CD4-positive, alpha-beta T cell (primary cell): ENCODE measurements around the gene ARRDC2. TPM values are rescaled to one million over a fixed set of nuclear protein-coding genes. Genes with fewer than 3 reads are reported as not detected.

Source experiments
- ATAC-seq: fragments of 200-7000 bp; cut with Tn5 transposase; one replicate; pipeline ENCODE4 v1.10.0; 2022; ENCODE audit warnings: mild to moderate bottlenecking; ENCODE audit not compliant: poor library complexity
- CTCF ChIA-PET: fragments of 350-600 bp; sonication (Branson Sonifier 250); formaldehyde crosslinking; loops from one replicate; lab custom pipeline; 2021; ENCODE audit warnings: antibody characterized with exemption, inconsistent platforms; lab: Charles Lee
- POLR2A ChIA-PET: fragments of 350-600 bp; sonication (Branson Sonifier 250); formaldehyde crosslinking; loops from one replicate; lab custom pipeline; 2021; ENCODE audit warnings: antibody characterized with exemption, inconsistent platforms; lab: Charles Lee
- DNase-seq, 14 experiments: peaks; one replicate each; pipeline ENCODE4 v3.0.0-alpha.2; 2013 to 2020; ENCODE audit warnings: mixed read lengths in 2 of 14
- H3K27ac ChIP-seq, 2 donors: one replicate each; pipeline versions ENCODE4 v1.5.1 to v1.7.0; 2013; ENCODE audit warnings: low read length in 2 of 2, low read depth in 1 of 2, mild to moderate bottlenecking in 1 of 2
- H3K27me3 ChIP-seq, 2 experiments: 1 replicate in 1 of 2; 2 replicates in 1 of 2; pipeline versions ENCODE4 v1.6.1 to v1.7.0; 2013; ENCODE audit warnings: low read length in 2 of 2, control low read depth in 1 of 2, mild to moderate bottlenecking in 1 of 2, moderate library complexity in 1 of 2; ENCODE audit not compliant: insufficient read depth in 2 of 2, control insufficient read depth in 1 of 2
- H3K36me3 ChIP-seq: one replicate; pipeline ENCODE4 v1.6.1; 2013; ENCODE audit warnings: low read length, control low read depth; ENCODE audit not compliant: insufficient read depth
- H3K4me1 ChIP-seq: one replicate; pipeline ENCODE4 v1.6.1; 2013; ENCODE audit warnings: low read length, control low read depth; ENCODE audit not compliant: insufficient read depth
- H3K4me3 ChIP-seq: one replicate; pipeline ENCODE4 v1.5.1; 2013; ENCODE audit warnings: mild to moderate bottlenecking, low read length, moderate library complexity
- H3K9me3 ChIP-seq, 2 experiments: 1 replicate in 1 of 2; 2 replicates in 1 of 2; pipeline versions ENCODE4 v1.6.1 to v1.7.0; 2013; ENCODE audit warnings: low read length in 2 of 2, mild to moderate bottlenecking in 2 of 2, control low read depth in 1 of 2, moderate library complexity in 1 of 2; ENCODE audit not compliant: control insufficient read depth in 1 of 2, insufficient read depth in 1 of 2
- H3K27ac Mint-ChIP-seq: one replicate; pipeline ENCODE4 v1.8.0; 2020; ENCODE audit warnings: mixed read lengths
- H3K27me3 Mint-ChIP-seq: one replicate; pipeline ENCODE4 v1.8.0; 2021; ENCODE audit warnings: mixed read lengths
- H3K36me3 Mint-ChIP-seq: one replicate; pipeline ENCODE4 v1.8.0; 2021; ENCODE audit warnings: low read depth, mixed read lengths
- H3K4me1 Mint-ChIP-seq: one replicate; pipeline ENCODE4 v1.8.0; 2021; ENCODE audit warnings: low read depth, mixed read lengths
- H3K4me3 Mint-ChIP-seq: one replicate; pipeline ENCODE4 v1.8.0; 2020; ENCODE audit warnings: mild to moderate bottlenecking, mixed read lengths
- H3K9me3 Mint-ChIP-seq: one replicate; pipeline ENCODE4 v1.8.0; 2020; ENCODE audit warnings: mixed read lengths
- CTCF ChIP-seq: fragments of 200-600 bp; IDR thresholded peaks from one replicate; pipeline ENCODE4 v1.8.0; 2022; ENCODE audit warnings: antibody characterized with exemption, mild to moderate bottlenecking
- intact Hi-C, 2 experiments: fragments of 100-400 bp; cut with DNase I in 1 of 2; cut with micrococcal nuclease in 1 of 2; formaldehyde crosslinking; loops; one replicate each; pipeline versions ENCODE4 v1.15.1 to v1.9.0; 2023 to 2025; cut with DNase I, micrococcal nuclease
- total RNA-seq, 174 experiments: library from RNA in 2 of 174; stranded (reverse) in 2 of 174; gene quantifications; one replicate each; pipeline ENCODE4 v1.2.3 and lab custom pipeline; 2021 to 2026

ARRDC2 gene
- total RNA-seq, 2 experiments from 2014 or later = 325 to 341 TPM

GRCh38 chr19:17996826-17997316, 11.1 kb upstream of the ARRDC2 start:
- Histone ChIP-seq H3K4me3 (no peak overlapping the region), H3K27ac (peak overlapping the region in 1 of 2 donors; percentile 5), H3K36me3 (no peaks in the 10 kb centered on the region), H3K9me3 (no peaks in the 10 kb centered on the region), H3K4me1 (peaks cover 28% of the 10 kb centered on the region), H3K27me3 (no peaks in the 10 kb centered on the region)
- H3K27ac Mint-ChIP-seq = peak overlapping the region; percentile 52
- ChIA-PET CTCF (interaction anchor here (0.5 to 5.2 kb wide), 22 partner anchors 11 to 900 kb away, joined by 3 to 89 read pairs (median 4); partner anchors contain the start of genes ARRDC2, CCDC124, PIK3R2 and RPL18A), POLR2A (interaction anchor here (0.9 to 3.3 kb wide), 4 partner anchors 50 to 137 kb away, joined by 3 to 25 read pairs (median 10); partner anchors contain the start of genes CCDC124 and RPL18A)
- peaks cover 5% of the 10 kb centered on the region for H3K36me3 Mint-ChIP-seq
- peak; percentile 26 for ATAC-seq
- H3K4me1 Mint-ChIP-seq = peaks cover 24% of the 10 kb centered on the region
- peaks cover 4% of the 10 kb centered on the region for H3K27me3 Mint-ChIP-seq
- TF ChIP-seq CTCF = peak; percentile 98
- peak overlapping the region; percentile 20 for H3K4me3 Mint-ChIP-seq
- intact Hi-C loops = loop anchor here (1.0 to 5.0 kb wide), 3 partner anchors 50 to 295 kb away; no protein-coding TSS in a partner anchor
- H3K9me3 Mint-ChIP-seq = no peaks in the 10 kb centered on the region
- peak; percentile 75 to 92 (median 86) for DNase-seq

GRCh38 chr19:17997969-17998826, 9.8 kb upstream of the ARRDC2 start:
- Histone ChIP-seq H3K27me3 (no peaks in the 10 kb centered on the region), H3K36me3 (no peaks in the 10 kb centered on the region), H3K9me3 (no peaks in the 10 kb centered on the region), H3K4me1 (peaks cover 42% of the 10 kb centered on the region), H3K27ac (no peak overlapping the region), H3K4me3 (no peak overlapping the region)
- peak overlapping the region; percentile 98 for H3K27ac Mint-ChIP-seq
- H3K27me3 Mint-ChIP-seq = peaks cover 4% of the 10 kb centered on the region
- H3K4me3 Mint-ChIP-seq = no peak overlapping the region
- H3K9me3 Mint-ChIP-seq = no peaks in the 10 kb centered on the region
- ChIA-PET POLR2A (interaction anchor here (2.8 to 3.3 kb wide), 2 partner anchors 60 to 65 kb away, joined by 9 to 25 read pairs; partner anchors contain the start of gene CCDC124), CTCF (interaction anchor here (0.7 to 5.2 kb wide), 5 partner anchors 52 to 138 kb away, joined by 3 to 89 read pairs (median 24); partner anchors contain the start of genes CCDC124 and RPL18A)
- H3K36me3 Mint-ChIP-seq = peaks cover 6% of the 10 kb centered on the region
- peak in 2 of 14 experiments; percentile 21 to 56 for DNase-seq
- peaks cover 28% of the 10 kb centered on the region for H3K4me1 Mint-ChIP-seq
- no peak for ATAC-seq
- peak; percentile 20 for TF ChIP-seq CTCF
- intact Hi-C loops = loop anchor here (1.0 to 5.0 kb wide), 3 partner anchors 51 to 296 kb away; no protein-coding TSS in a partner anchor

- H3K36me3 Mint-ChIP-seq = peaks cover 6% of the 10 kb centered on the region
- ChIA-PET CTCF (interaction anchor here (2.4 to 5.2 kb wide), 3 partner anchors 60 to 139 kb away, joined by 20 to 89 read pairs (median 24); partner anchors contain the start of genes CCDC124 and RPL18A), POLR2A (no interaction called here)
- no peaks in the 10 kb centered on the region for H3K9me3 ChIP-seq
- no peaks in the 10 kb centered on the region for H3K9me3 Mint-ChIP-seq
- H3K27me3 ChIP-seq = no peaks in the 10 kb centered on the region
- peak overlapping the region; percentile 98 for H3K27ac Mint-ChIP-seq
- H3K36me3 ChIP-seq = no peaks in the 10 kb centered on the region
- peaks cover 28% of the 10 kb centered on the region for H3K4me1 Mint-ChIP-seq
- H3K27ac ChIP-seq = no peak overlapping the region
- peaks cover 4% of the 10 kb centered on the region for H3K27me3 Mint-ChIP-seq
- no peak for TF ChIP-seq CTCF
- ATAC-seq = no peak
- H3K4me3 ChIP-seq = no peak overlapping the region
- H3K4me1 ChIP-seq = peaks cover 44% of the 10 kb centered on the region
- no peak for DNase-seq
- peak overlapping the region; percentile 76 for H3K4me3 Mint-ChIP-seq
- intact Hi-C loops = loop anchor here in 1 of 2 experiments (1.0 to 5.0 kb wide), 2 partner anchors 139 to 296 kb away; partner anchors contain the start of gene RPL18A
Measured at GRCh38 chr19:17998827-17999150, 9.2 kb upstream of the ARRDC2 start.
